D721Med (cell line): ENCODE measurements around the gene SLC4A8.

ENCODE experiments used
- DNase-seq: peaks from one replicate; pipeline ENCODE4 v3.0.0; 2011; ENCODE audit warnings: low spot score; ENCODE audit not compliant: insufficient read length
- FAIRE-seq: peaks from 2 replicates; lab custom pipeline; 2011; peaks lifted over from hg19 to GRCh38; lab: Jason Lieb, UNC
- CTCF ChIP-seq: IDR thresholded peaks from 2 replicates; pipeline ENCODE4 v1.5.1; 2012; ENCODE audit warnings: mild to moderate bottlenecking, control low read depth; ENCODE audit not compliant: insufficient read depth; ENCODE audit errors: missing control alignments

Gene SLC4A8

GRCh38 chr12:51531284-51531977 is 106.8 kb downstream of the SLC4A8 start:
- no peak for TF ChIP-seq CTCF
- FAIRE-seq (no peak), DNase-seq (no peak)

GRCh38 chr12:51531978-51532497 is 107.4 kb downstream of the SLC4A8 start:
- TF ChIP-seq CTCF: peak; percentile 96
- peak; percentile 78 for FAIRE-seq
- peak; percentile 73 for DNase-seq

- DNase-seq (no peak), FAIRE-seq (no peak)
- peak; percentile 44 for TF ChIP-seq CTCF
Measured at GRCh38 chr12:51533799-51534198, 109.2 kb downstream of the SLC4A8 start.

- FAIRE-seq (no peak), DNase-seq (no peak)
- no peak for TF ChIP-seq CTCF
Measured at GRCh38 chr12:51534216-51535074, 109.8 kb downstream of the SLC4A8 start.

GRCh38 chr12:51536159-51536558 is 111.5 kb downstream of the SLC4A8 start:
- no peak for TF ChIP-seq CTCF
- DNase-seq (no peak), FAIRE-seq (no peak)

- FAIRE-seq (no peak), DNase-seq (no peak)
- no peak for TF ChIP-seq CTCF
Measured at GRCh38 chr12:51538149-51538548, 113.5 kb downstream of the SLC4A8 start.
